Stimulated activated CD4-positive, alpha-beta T cell treated with anti-CD3 and anti-CD28 coated beads, TNF-alpha, amount 100 ng/mL, for 1 hour (primary cell): ENCODE results near the gene CSPG5.

ENCODE experiments used
- DNase-seq, 3 donors: peaks; one replicate each; pipeline ENCODE4 v3.0.0-alpha.2; 2020; ENCODE audit warnings: low read depth in 3 of 3, low spot score in 1 of 3

CSPG5 gene

GRCh38 chr3:47588053-47588452 lies 9.4 kb upstream of the CSPG5 start:
- DNase-seq: no peak

DNA sequence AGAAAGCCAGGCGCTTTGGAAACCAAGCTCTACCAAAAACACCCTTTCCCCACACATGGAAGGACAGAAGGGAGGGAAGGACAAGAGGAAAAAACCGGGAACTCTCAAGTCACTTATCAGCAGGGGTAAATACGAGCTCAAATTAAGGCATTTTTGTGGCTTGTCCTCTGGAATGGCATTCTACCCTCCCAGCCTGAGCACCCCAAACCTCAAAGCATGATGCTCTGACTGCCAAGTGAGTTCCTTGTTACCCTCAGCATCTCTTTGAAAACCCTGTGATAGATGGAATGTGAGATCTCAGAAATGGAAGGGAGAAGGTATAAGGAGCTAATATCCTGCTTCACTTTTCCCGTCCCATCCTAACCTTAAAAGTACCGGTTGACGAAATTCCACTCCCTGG lies 8.1 kb upstream of the CSPG5 start:
- DNase-seq: no peak

DNA sequence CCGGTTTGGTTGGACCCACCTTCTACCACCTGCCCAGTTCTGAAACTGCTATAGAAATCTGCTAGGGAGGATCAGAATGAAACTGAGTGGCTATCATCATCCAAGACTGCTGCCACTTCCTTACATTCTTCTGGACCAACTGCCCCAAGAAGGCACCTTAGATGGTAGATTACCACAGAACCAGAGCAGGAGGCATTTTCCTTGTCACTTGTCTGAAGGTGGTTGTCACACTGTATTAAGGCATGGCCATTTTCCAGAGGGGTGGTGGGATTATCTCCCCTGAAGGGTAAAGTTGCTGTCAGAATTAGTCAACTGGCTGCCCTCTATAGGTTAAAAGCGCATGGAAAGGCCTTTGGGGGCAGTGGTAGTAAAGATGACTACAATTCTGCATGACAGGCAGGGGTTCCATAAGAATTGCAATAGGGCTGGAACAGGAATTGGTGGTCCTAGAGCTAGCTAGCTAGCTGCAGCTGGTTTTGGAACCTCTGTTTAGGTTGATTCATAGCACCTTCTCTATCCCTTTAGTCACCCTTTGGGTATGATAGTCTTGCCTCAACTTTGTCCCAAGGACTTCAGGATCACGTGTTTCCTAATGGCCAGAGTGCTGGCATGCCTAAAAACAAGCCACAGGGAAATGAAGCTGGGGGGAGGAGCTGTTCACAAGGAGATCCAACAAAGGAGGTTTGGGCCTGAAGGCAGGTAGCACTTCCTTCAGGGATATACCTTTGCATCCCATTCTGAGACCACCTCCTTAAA lies 4.8 kb upstream of the CSPG5 start:
- no peak for DNase-seq

GRCh38 chr3:47581835-47582234 lies 3.2 kb upstream of the CSPG5 start:
- no peak for DNase-seq

- no peak for DNase-seq
Observed at GRCh38 chr3:47581422-47581821, 2.8 kb upstream of the CSPG5 start.

GRCh38 chr3:47580481-47580880 lies 1.8 kb upstream of the CSPG5 start:
- no peak for DNase-seq

GRCh38 chr3:47579875-47580274 lies 1.2 kb upstream of the CSPG5 start:
- DNase-seq: no peak

GRCh38 chr3:47578119-47578632 lies 489 bp downstream of the CSPG5 start:
- peak in 2 of 3 donors; percentile 9 to 21 for DNase-seq

DNA sequence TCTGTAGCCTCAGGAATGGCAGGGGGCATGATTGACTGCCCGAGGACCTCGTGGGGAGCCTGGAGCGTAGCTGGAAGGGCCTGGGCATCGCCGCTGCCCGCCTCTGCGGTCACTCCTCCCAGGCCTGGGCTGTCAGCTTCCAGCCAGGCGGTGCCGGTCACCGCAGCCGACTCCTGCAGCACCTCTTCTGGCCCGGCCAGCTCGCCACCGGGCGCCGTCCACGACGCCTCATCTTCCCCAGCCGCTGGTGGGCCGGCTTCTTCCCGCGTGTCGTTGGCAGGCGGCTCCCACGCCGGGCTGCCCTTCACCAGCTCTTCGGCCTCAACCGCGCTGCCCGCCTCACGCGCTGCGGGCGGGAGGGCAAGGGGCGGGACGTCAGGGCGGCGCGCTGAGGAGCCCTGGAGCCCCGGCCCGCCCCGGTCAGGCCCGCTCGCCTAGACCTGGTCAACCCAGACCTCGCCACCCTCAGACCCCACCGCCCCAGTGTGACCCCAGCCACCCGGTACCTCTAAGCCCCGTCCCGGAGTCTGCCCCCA lies 1.0 kb downstream of the CSPG5 start:
- no peak for DNase-seq

- DNase-seq: no peak
Observed at GRCh38 chr3:47573190-47574172, 5.2 kb downstream of the CSPG5 start.

DNA sequence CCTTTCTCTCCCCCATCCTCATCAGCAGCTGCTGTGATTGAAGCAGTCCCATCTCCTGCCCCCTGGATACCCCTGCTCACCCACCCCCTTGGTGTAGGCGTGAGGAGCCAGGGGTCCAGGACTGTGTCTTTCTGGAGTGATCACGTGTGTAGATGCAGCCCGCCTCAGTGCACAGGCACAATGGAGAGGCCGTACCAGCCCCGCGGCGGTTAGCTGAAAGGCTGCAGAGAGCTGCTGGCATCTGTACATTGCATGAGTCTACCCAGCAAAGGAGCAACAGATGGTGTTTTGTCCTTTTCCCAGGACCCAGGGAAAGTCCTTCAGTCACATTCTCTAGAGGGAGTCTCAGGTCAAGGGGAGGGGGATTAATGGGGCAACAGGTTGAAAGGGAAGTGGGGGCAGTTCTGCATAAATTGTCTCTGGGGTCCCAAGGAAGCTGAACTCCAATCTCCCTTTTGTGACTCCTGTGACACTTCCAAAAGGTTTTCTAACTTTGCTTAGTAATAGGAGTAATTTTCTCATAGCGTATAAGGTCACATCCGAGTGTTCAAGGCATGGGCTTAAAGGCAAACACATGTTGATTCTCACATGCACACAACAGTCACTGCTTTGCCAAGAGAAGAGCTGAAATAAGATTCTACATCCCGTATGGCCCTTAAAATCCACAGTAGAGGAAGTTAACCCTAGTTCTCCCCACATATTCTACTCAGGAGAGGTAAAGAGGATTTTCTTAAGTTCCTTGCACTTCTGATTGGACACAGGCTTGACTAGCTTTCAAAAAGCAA lies 7.1 kb downstream of the CSPG5 start:
- DNase-seq: no peak

GRCh38 chr3:47568901-47569300 lies 9.8 kb downstream of the CSPG5 start:
- no peak for DNase-seq

DNA sequence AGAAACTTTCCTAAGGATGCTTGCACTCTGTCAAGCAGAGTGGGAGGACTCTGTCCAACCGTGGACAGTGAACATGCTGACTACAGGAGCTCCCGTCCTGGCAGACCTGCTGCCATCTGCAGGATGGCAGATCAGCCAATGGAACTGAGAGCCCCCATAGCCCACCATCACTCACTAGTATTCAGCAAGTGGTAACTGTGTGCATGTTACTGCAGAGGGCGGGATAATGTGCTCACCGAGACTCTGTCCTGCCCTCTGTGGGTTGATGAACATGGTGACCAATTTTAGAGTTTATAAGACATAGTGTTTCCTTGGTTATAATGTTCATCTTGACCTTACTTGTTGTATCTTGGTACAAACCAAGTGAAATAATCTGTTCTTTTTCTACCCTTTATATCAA lies 11.5 kb downstream of the CSPG5 start:
- no peak for DNase-seq

- DNase-seq: no peak
Observed at GRCh38 chr3:47566667-47567066, 12.0 kb downstream of the CSPG5 start.

- DNase-seq: no peak
Observed at GRCh38 chr3:47565734-47566550, 12.7 kb downstream of the CSPG5 start.

- no peak for DNase-seq
Observed at GRCh38 chr3:47556351-47556750, 22.3 kb downstream of the CSPG5 start.

GRCh38 chr3:47554335-47554734 lies 24.3 kb downstream of the CSPG5 start:
- no peak for DNase-seq

- DNase-seq: no peak
Observed at GRCh38 chr3:47553407-47553806, 25.3 kb downstream of the CSPG5 start.

- no peak for DNase-seq
Observed at GRCh38 chr3:47542471-47543173, 36.0 kb downstream of the CSPG5 start.
